CD8-positive, alpha-beta memory T cell (primary cell): ENCODE results near the gene PLS3. TPM values are rescaled to one million over a fixed set of nuclear protein-coding genes. Genes with fewer than 3 reads are reported as not detected.
"Not testable (repeated sequence)": the region's sequence is repeated elsewhere in the genome, so short reads cannot be mapped to it uniquely, and the experiment has no call there.

Experiments used
- CTCF ChIA-PET: fragments of 350-600 bp; sonication (Branson Sonifier 250); formaldehyde crosslinking; loops from one replicate; lab custom pipeline; 2021; ENCODE audit warnings: antibody characterized with exemption; lab: Charles Lee
- POLR2A ChIA-PET: fragments of 350-600 bp; sonication (Branson Sonifier 250); formaldehyde crosslinking; loops from one replicate; lab custom pipeline; 2021; ENCODE audit warnings: antibody characterized with exemption; lab: Charles Lee
- DNase-seq, 5 donors: peaks; one replicate each; pipeline versions ENCODE4 v3.0.0 to v3.0.0-alpha.2; 2020 to 2022; ENCODE audit warnings: mixed read lengths in 1 of 5
- H3K27ac ChIP-seq: one replicate; pipeline ENCODE4 v1.7.0; 2013; ENCODE audit warnings: low read depth, mild to moderate bottlenecking, low read length, moderate library complexity
- H3K27me3 ChIP-seq: 2 replicates; pipeline ENCODE4 v1.7.0; 2013; ENCODE audit warnings: low read length, mild to moderate bottlenecking; ENCODE audit not compliant: insufficient read depth, poor library complexity, severe bottlenecking
- H3K36me3 ChIP-seq: 2 replicates; pipeline ENCODE4 v1.7.0; 2013; ENCODE audit warnings: mild to moderate bottlenecking, low read length, moderate library complexity; ENCODE audit not compliant: insufficient read depth
- H3K4me1 ChIP-seq: 2 replicates; pipeline ENCODE4 v1.7.0; 2013; ENCODE audit warnings: mild to moderate bottlenecking, low read length, moderate library complexity; ENCODE audit not compliant: insufficient read depth
- H3K4me3 ChIP-seq: 2 replicates; pipeline ENCODE4 v1.7.0; 2013; ENCODE audit warnings: mild to moderate bottlenecking, low read length
- H3K9me3 ChIP-seq: 2 replicates; pipeline ENCODE4 v1.7.0; 2013; ENCODE audit warnings: mild to moderate bottlenecking, low read length
- H3K27ac Mint-ChIP-seq, 8 donors: one replicate each; pipeline ENCODE4 v1.8.0; 2020 to 2021; ENCODE audit warnings: mixed read lengths in 8 of 8, mild to moderate bottlenecking in 6 of 8, inconsistent platforms in 3 of 8, moderate library complexity in 3 of 8
- H3K27me3 Mint-ChIP-seq, 2 donors: one replicate each; pipeline ENCODE4 v1.8.0; 2020 to 2021; ENCODE audit warnings: mixed read lengths in 2 of 2, mild to moderate bottlenecking in 1 of 2, moderate library complexity in 1 of 2
- H3K36me3 Mint-ChIP-seq, 3 donors: one replicate each; pipeline ENCODE4 v1.8.0; 2020 to 2021; ENCODE audit warnings: mixed read lengths in 3 of 3, inconsistent platforms in 1 of 3, mild to moderate bottlenecking in 1 of 3
- H3K4me1 Mint-ChIP-seq, 3 donors: one replicate each; pipeline ENCODE4 v1.8.0; 2020 to 2021; ENCODE audit warnings: mixed read lengths in 3 of 3, inconsistent platforms in 1 of 3, mild to moderate bottlenecking in 1 of 3
- H3K4me3 Mint-ChIP-seq, 7 donors: one replicate each; pipeline ENCODE4 v1.8.0; 2020 to 2021; ENCODE audit warnings: mixed read lengths in 7 of 7, mild to moderate bottlenecking in 6 of 7, moderate library complexity in 4 of 7, inconsistent platforms in 2 of 7
- H3K9me3 Mint-ChIP-seq, 5 donors: one replicate each; pipeline ENCODE4 v1.8.0; 2020 to 2022; ENCODE audit warnings: mixed read lengths in 5 of 5, mild to moderate bottlenecking in 3 of 5, moderate library complexity in 2 of 5, inconsistent platforms in 1 of 5
- polyA plus RNA-seq: library from polyadenylated mRNA; unstranded; fragments of 300-500 nt; fragmentation: Illumina TruSeq; gene quantifications from one replicate; pipeline ENCODE4 v1.2.3, GENCODE V29; 2021
- total RNA-seq, 2 experiments: library from RNA; stranded (reverse); gene quantifications; one replicate each; pipeline ENCODE4 v1.2.3, GENCODE V29; 2021

The PLS3 gene
- total and polyA plus RNA-seq, 3 experiments from 2014 or later: 0.51 to 0.66 TPM; not detected in 1

DNA sequence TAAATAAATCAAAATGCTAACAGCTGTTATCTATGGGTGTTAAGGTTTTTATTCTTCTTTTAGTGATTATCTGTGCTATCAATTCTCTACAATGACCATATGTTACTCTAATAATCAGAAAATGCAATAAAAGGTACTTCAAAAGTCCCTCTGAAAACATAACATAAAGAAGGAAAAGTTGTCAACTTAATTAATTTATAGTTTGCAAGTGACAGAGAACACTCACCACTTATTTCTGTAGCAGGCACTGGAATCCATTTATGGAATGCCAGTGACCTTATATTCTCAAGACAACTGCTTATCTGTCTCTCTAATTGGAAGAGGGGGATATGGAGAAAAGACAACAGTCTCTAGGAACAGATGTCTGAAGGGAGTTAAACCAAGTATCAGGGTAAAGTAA is 25.6 kb upstream of the PLS3 start:
- CTCF ChIA-PET: no interaction called here
- Mint-ChIP-seq H3K4me3 (no peak overlapping the region), H3K4me1 (no peaks in the 10 kb centered on the region), H3K27me3 (peaks cover 0 to 2% of the 10 kb centered on the region in 2 donors), H3K27ac (no peak overlapping the region), H3K36me3 (no peaks in the 10 kb centered on the region), H3K9me3 (no peaks in the 10 kb centered on the region)
- Histone ChIP-seq H3K4me3 (no peak overlapping the region), H3K27me3 (no peaks in the 10 kb centered on the region), H3K4me1 (no peaks in the 10 kb centered on the region), H3K9me3 (no peaks in the 10 kb centered on the region), H3K27ac (no peak overlapping the region), H3K36me3 (no peaks in the 10 kb centered on the region)
- POLR2A ChIA-PET: no interaction called here
- DNase-seq: no peak

DNA sequence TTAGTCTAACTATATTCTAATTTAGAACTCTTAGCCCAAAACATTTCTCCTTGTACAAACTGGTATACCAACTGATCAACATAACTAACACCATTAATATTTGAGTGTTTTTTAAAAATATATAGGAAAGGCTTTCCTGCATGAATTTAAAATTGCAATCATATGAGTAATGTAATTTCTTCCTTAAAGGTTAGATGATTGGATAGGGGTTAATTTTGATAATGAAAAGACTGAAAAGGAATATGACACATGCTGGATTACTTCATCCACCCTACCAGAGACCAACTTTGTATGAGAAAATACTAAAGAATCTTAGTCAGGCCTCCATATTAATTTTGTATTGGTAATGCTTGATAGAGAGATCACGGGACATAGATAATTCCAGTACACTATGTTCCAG is 25.1 kb upstream of the PLS3 start:
- CTCF ChIA-PET: no interaction called here

DNA sequence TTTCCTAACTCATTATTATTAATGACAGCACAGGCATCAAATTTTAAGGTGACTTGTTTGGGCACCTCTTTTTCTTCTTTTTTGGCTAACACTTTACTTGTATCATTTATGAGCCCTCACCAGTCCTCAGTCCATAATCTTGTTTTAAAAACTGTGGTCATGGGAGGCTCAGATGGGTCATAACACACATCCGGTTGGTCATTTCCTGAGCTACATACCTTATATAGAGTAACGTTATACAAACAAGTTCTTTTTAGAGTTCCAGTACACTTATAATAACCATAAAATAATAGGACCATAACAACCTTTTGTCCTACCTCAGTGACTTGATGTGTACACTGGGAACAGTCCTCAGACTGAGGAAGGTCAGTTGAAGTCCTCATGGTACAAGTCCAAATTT is 21.1 kb upstream of the PLS3 start:
- POLR2A ChIA-PET: no interaction called here
- Histone ChIP-seq H3K4me3 (no peak overlapping the region), H3K9me3 (no peaks in the 10 kb centered on the region), H3K36me3 (no peaks in the 10 kb centered on the region), H3K4me1 (no peaks in the 10 kb centered on the region), H3K27ac (no peak overlapping the region), H3K27me3 (no peaks in the 10 kb centered on the region)
- DNase-seq: no peak
- no peak overlapping the region for H3K4me3 Mint-ChIP-seq
- peaks cover 0 to 2% (median 0%) of the 10 kb centered on the region in 3 donors for H3K36me3 Mint-ChIP-seq
- H3K9me3 Mint-ChIP-seq: no peaks in the 10 kb centered on the region
- H3K27ac Mint-ChIP-seq: no peak overlapping the region
- no peaks in the 10 kb centered on the region for H3K4me1 Mint-ChIP-seq
- peaks cover 0 to 3% of the 10 kb centered on the region in 2 donors for H3K27me3 Mint-ChIP-seq
- CTCF ChIA-PET: no interaction called here

More for the DNA sequence above, 25.1 kb upstream of the PLS3 start:
- no peaks in the 10 kb centered on the region for H3K27me3 ChIP-seq
- H3K4me3 ChIP-seq: no peak overlapping the region
- Mint-ChIP-seq H3K4me1 (no peaks in the 10 kb centered on the region), H3K4me3 (no peak overlapping the region), H3K36me3 (no peaks in the 10 kb centered on the region), H3K27me3 (peaks cover 0 to 2% of the 10 kb centered on the region in 2 donors), H3K9me3 (no peaks in the 10 kb centered on the region), H3K27ac (no peak overlapping the region)
- H3K27ac ChIP-seq: no peak overlapping the region
- H3K4me1 ChIP-seq: no peaks in the 10 kb centered on the region
- no peaks in the 10 kb centered on the region for H3K36me3 ChIP-seq
- no peak for DNase-seq
- no peaks in the 10 kb centered on the region for H3K9me3 ChIP-seq
- POLR2A ChIA-PET: no interaction called here

DNA sequence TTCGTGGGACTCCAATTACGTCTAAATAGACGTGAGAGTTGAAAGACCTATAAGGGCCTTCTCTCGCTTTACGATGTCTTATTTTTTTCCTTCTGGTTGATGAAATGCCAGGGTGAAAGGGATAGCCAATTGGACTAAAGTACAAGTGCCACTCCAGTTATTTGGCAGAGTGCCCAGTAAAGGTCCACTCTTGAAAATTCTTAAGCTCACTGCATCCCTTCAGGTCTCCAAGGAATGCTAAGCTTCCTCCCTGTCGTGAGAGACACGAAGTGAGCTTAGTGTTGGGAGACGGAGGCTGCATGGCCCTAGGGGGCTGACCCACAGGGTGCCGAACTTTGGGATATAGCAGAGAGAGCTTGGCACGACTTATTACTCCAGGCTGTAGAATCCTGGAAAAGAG is 19.9 kb upstream of the PLS3 start:
- H3K27me3 ChIP-seq, H3K9me3 Mint-ChIP-seq, H3K4me1 Mint-ChIP-seq, H3K4me3 Mint-ChIP-seq, H3K36me3 Mint-ChIP-seq, H3K27ac Mint-ChIP-seq, H3K4me3 ChIP-seq, H3K27ac ChIP-seq, H3K9me3 ChIP-seq, DNase-seq, H3K4me1 ChIP-seq, H3K36me3 ChIP-seq, H3K27me3 Mint-ChIP-seq, CTCF ChIA-PET, POLR2A ChIA-PET: not testable (repeated sequence)

DNA sequence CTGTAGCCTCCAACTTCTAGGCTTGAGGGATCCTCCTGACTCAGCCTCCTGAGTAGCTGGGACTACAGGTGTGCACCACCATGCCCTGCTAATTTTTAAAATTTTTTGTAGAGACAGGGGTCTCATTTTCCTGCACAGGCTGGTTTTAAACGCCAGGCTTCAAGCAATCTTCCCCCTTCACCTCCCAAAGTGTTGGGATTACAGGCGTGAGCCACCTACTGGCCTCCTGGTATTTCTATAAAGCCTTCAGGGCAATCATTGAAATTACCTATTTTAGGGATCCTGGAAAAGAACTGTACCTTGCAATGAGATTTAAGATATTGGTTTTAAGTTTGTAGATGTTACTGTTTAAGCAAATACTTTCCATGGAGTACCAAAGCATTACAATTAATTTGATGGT is 13.5 kb upstream of the PLS3 start:
- POLR2A ChIA-PET: no interaction called here

DNA sequence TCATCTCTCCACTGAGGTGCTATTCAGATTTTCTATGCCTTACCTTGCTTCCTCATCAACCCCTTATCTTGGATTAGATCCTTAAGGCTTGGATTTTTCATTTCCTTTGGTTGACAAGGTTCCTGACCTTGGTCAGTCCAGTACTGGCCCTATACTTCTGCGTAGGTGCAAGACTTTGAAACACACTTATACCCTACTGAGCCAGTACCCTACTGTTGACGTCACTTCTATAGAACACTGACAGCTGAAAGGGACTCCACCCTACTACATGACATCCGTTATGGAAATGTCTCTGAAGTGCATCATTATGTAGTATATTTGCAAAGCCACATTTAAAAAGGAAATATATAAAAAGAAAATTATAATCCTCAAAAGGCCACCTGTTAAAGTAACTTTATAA is 12.0 kb upstream of the PLS3 start:
- POLR2A ChIA-PET: no interaction called here
- H3K4me3 ChIP-seq: no peak overlapping the region
- H3K9me3 ChIP-seq: no peaks in the 10 kb centered on the region
- no peak for DNase-seq
- no peak overlapping the region for H3K27ac ChIP-seq
- Mint-ChIP-seq H3K27me3 (peaks cover 0 to 10% of the 10 kb centered on the region in 2 donors), H3K27ac (no peak overlapping the region), H3K9me3 (peaks cover 0 to 2% (median 0%) of the 10 kb centered on the region in 5 donors), H3K4me3 (no peak overlapping the region), H3K4me1 (no peaks in the 10 kb centered on the region), H3K36me3 (peaks cover 0 to 2% (median 0%) of the 10 kb centered on the region in 3 donors)
- no peaks in the 10 kb centered on the region for H3K36me3 ChIP-seq
- CTCF ChIA-PET: no interaction called here
- no peaks in the 10 kb centered on the region for H3K4me1 ChIP-seq
- H3K27me3 ChIP-seq: no peaks in the 10 kb centered on the region

More for the DNA sequence above, 13.5 kb upstream of the PLS3 start:
- peaks cover 0 to 10% of the 10 kb centered on the region in 2 donors for H3K27me3 Mint-ChIP-seq
- Histone ChIP-seq H3K4me1 (no peaks in the 10 kb centered on the region), H3K27me3 (no peaks in the 10 kb centered on the region), H3K36me3 (no peaks in the 10 kb centered on the region), H3K4me3 (no peak overlapping the region), H3K27ac (no peak overlapping the region), H3K9me3 (no peaks in the 10 kb centered on the region)
- CTCF ChIA-PET: no interaction called here
- H3K4me1 Mint-ChIP-seq: no peaks in the 10 kb centered on the region
- H3K9me3 Mint-ChIP-seq: no peaks in the 10 kb centered on the region
- H3K27ac Mint-ChIP-seq: no peak overlapping the region
- no peak overlapping the region for H3K4me3 Mint-ChIP-seq
- no peak for DNase-seq
- peaks cover 0 to 2% (median 0%) of the 10 kb centered on the region in 3 donors for H3K36me3 Mint-ChIP-seq

DNA sequence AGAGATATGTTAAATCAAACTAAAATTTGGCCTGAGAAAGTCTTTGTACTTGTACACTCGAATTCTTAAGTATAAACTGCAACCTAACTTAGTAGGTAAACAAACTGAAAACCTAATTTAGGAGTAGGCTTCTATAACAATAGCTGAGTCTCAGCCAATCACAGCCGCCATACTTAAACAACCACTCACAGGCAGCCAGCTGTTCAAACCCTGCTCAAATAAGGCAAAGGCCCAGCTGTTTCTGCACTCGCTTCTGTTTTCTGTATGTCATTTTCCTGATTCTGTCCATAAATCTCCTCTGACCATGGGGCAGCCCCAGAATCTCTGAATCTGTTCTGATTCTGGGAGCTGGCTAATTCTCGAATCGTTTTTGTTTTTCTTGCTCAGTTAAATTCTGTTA is 7.8 kb upstream of the PLS3 start:
- Histone ChIP-seq H3K27me3 (no peaks in the 10 kb centered on the region), H3K4me3 (no peak overlapping the region), H3K36me3 (no peaks in the 10 kb centered on the region), H3K27ac (no peak overlapping the region), H3K9me3 (no peaks in the 10 kb centered on the region), H3K4me1 (no peaks in the 10 kb centered on the region)
- no peaks in the 10 kb centered on the region for H3K36me3 Mint-ChIP-seq
- no peaks in the 10 kb centered on the region for H3K4me1 Mint-ChIP-seq
- H3K9me3 Mint-ChIP-seq: peaks cover 0 to 2% (median 0%) of the 10 kb centered on the region in 5 donors
- H3K4me3 Mint-ChIP-seq: no peak overlapping the region
- DNase-seq: no peak
- peaks cover 0 to 5% of the 10 kb centered on the region in 2 donors for H3K27me3 Mint-ChIP-seq
- POLR2A ChIA-PET: no interaction called here
- CTCF ChIA-PET: no interaction called here
- no peak overlapping the region for H3K27ac Mint-ChIP-seq

DNA sequence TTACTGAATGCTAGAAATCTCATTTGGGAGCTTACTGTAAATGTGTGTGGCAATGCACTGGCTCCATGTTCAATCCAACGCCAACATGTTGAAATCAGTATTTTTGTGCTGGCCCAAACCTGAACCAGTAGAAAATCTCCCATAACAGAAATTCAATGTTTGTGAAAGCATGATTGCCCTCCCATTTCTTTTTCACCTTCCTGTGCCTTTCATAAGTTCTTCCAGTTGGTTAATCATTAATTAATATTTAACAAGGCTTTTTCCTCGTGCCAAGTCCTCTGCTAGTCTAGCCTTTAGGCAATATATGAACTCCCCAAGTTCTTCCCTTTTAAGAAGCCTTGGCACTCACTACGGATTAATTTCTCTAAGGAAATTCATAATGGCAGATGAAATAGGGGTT is 1.3 kb upstream of the PLS3 start:
- H3K4me3 ChIP-seq: no peak overlapping the region
- H3K36me3 Mint-ChIP-seq: no peaks in the 10 kb centered on the region

More for the DNA sequence above, 1.3 kb upstream of the PLS3 start:
- no peaks in the 10 kb centered on the region for H3K9me3 Mint-ChIP-seq
- no peak overlapping the region for H3K4me3 Mint-ChIP-seq
- H3K27me3 Mint-ChIP-seq: peaks cover 0 to 25% of the 10 kb centered on the region in 2 donors
- POLR2A ChIA-PET: no interaction called here
- no peak for DNase-seq
- Histone ChIP-seq H3K4me1 (no peaks in the 10 kb centered on the region), H3K9me3 (no peaks in the 10 kb centered on the region), H3K27ac (no peak overlapping the region), H3K36me3 (no peaks in the 10 kb centered on the region), H3K27me3 (no peaks in the 10 kb centered on the region)
- H3K27ac Mint-ChIP-seq: no peak overlapping the region
- CTCF ChIA-PET: no interaction called here
- H3K4me1 Mint-ChIP-seq: no peaks in the 10 kb centered on the region
